ENCODE measurements around the gene DESI2.
"Not testable (repeated sequence)": the region's sequence is repeated elsewhere in the genome, so short reads cannot be mapped to it uniquely, and the experiment has no call there.

The DESI2 gene

GRCh38 chr1:244709476-244710368 lies 56.8 kb downstream of the DESI2 start:
- no peak for DNase-seq

- DNase-seq: no peak
Observed at GRCh38 chr1:244710474-244711062, 57.6 kb downstream of the DESI2 start.

GRCh38 chr1:244712669-244713068 lies 59.7 kb downstream of the DESI2 start:
- no peak for DNase-seq

GRCh38 chr1:244713332-244713731 lies 60.4 kb downstream of the DESI2 start:
- no peak for DNase-seq

GRCh38 chr1:244727871-244728474 lies 75.0 kb downstream of the DESI2 start:
- DNase-seq: no peak

- peak; percentile 59 for DNase-seq
Observed at GRCh38 chr1:244730153-244730933, 77.4 kb downstream of the DESI2 start.

GRCh38 chr1:244730934-244731434 lies 78.1 kb downstream of the DESI2 start:
- DNase-seq: no peak

- DNase-seq: no peak
Observed at GRCh38 chr1:244731651-244732050, 78.7 kb downstream of the DESI2 start.

GRCh38 chr1:244732851-244733450 lies 80.0 kb downstream of the DESI2 start:
- DNase-seq: no peak

GRCh38 chr1:244735404-244735803 lies 82.5 kb downstream of the DESI2 start:
- no peak for DNase-seq

GRCh38 chr1:244735876-244736561 lies 83.1 kb downstream of the DESI2 start:
- DNase-seq: no peak

- not testable (repeated sequence) for DNase-seq
Observed at GRCh38 chr1:244739140-244739539, 86.2 kb downstream of the DESI2 start.

- DNase-seq: peak; percentile 15
Observed at GRCh38 chr1:244740027-244740617, 87.2 kb downstream of the DESI2 start.

- no peak for DNase-seq
Observed at GRCh38 chr1:244741692-244742091, 88.8 kb downstream of the DESI2 start.

GRCh38 chr1:244749230-244750016 lies 96.5 kb downstream of the DESI2 start:
- no peak for DNase-seq

GRCh38 chr1:244751271-244751895 lies 98.5 kb downstream of the DESI2 start:
- no peak for DNase-seq

GRCh38 chr1:244755673-244756072 lies 102.7 kb downstream of the DESI2 start:
- DNase-seq: no peak

- peak; percentile 56 for DNase-seq
Observed at GRCh38 chr1:244757091-244757939, 104.4 kb downstream of the DESI2 start.
